ENCODE data around the gene FAU. TPM values are rescaled to one million over a fixed set of nuclear protein-coding genes. Genes with fewer than 3 reads are reported as not detected.

FAU gene
- total and polyA plus RNA-seq, 2 of the 13 experiments (the other 11 are each of a cell fraction or from before 2014, with no cell fraction given): 374 to 869 TPM

DNA sequence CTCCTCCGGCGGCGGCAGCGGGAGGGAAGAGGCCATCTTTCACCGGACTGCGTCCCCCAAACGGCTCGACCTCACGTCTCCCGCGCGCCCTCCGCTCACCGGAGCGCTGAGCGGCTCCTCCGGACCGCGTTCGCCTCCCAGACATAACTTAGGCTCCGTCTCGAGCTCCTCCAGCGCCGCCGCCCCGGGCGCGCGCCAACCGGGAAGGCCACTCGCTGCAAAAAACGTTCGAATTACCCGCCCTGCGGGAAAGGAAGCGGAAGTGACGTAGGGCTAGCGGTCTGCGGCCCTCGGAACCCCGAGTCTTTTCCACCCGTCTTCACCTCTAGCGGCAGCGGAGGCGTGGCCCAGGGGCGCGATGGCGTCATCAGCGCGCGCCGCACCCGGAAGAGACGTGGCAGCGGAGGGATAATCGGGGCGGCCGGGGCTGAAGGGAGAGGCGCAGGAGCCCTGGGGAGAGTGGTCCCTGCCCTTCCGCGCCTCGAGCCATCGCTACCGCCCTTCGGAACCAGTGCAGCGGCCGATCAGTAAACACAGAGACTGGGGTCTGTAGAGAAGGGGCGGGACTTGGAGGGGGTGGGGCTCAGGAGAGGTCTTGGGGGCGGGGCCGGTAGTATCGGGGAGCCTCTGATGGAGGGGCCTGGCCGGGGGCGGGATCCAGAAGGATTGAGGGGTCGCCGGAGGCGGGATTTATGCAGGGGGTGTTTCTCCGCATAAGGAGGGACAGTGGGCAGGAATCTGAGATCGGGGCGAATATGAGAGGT, 37.9 kb downstream of the FAU start, which contains the start of the genes CDCA5 and ZFPL1 (continued):
- TF ChIP-seq, protein P1, sequence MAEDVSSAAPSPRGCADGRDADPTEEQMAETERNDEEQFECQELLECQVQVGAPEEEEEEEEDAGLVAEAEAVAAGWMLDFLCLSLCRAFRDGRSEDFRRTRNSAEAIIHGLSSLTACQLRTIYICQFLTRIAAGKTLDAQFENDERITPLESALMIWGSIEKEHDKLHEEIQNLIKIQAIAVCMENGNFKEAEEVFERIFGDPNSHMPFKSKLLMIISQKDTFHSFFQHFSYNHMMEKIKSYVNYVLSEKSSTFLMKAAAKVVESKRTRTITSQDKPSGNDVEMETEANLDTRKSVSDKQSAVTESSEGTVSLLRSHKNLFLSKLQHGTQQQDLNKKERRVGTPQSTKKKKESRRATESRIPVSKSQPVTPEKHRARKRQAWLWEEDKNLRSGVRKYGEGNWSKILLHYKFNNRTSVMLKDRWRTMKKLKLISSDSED (CRISPR knock-in tag; IDR thresholded peaks at IDR 0.05): no peak
- TF ChIP-seq, protein P2, sequence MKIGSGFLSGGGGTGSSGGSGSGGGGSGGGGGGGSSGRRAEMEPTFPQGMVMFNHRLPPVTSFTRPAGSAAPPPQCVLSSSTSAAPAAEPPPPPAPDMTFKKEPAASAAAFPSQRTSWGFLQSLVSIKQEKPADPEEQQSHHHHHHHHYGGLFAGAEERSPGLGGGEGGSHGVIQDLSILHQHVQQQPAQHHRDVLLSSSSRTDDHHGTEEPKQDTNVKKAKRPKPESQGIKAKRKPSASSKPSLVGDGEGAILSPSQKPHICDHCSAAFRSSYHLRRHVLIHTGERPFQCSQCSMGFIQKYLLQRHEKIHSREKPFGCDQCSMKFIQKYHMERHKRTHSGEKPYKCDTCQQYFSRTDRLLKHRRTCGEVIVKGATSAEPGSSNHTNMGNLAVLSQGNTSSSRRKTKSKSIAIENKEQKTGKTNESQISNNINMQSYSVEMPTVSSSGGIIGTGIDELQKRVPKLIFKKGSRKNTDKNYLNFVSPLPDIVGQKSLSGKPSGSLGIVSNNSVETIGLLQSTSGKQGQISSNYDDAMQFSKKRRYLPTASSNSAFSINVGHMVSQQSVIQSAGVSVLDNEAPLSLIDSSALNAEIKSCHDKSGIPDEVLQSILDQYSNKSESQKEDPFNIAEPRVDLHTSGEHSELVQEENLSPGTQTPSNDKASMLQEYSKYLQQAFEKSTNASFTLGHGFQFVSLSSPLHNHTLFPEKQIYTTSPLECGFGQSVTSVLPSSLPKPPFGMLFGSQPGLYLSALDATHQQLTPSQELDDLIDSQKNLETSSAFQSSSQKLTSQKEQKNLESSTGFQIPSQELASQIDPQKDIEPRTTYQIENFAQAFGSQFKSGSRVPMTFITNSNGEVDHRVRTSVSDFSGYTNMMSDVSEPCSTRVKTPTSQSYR (CRISPR knock-in tag; IDR thresholded peaks at IDR 0.05; ENCODE audit: borderline replicate concordance): peak; percentile 67; the same call in 1 of the 2 replicates
- TF ChIP-seq ZNF496 (CRISPR knock-in tag; IDR thresholded peaks at IDR 0.05; ENCODE audit: insufficient replicate concordance) (no peak), ATF7-NPFF (CRISPR knock-in tag; IDR thresholded peaks at IDR 0.05; ENCODE audit: low read depth) (peak; percentile 97), NRL (CRISPR knock-in tag; IDR thresholded peaks at IDR 0.05; ENCODE audit: borderline replicate concordance) (0 out of 2 replicates have a peak, but pooled peaks have one; percentile 34), SIX1 (CRISPR knock-in tag; IDR thresholded peaks at IDR 0.05; ENCODE audit: borderline replicate concordance) (no peak), SRSF4 (IDR thresholded peaks at IDR 0.05; ENCODE audit: low read depth, low read length, poor library complexity, severe bottlenecking) (no peak), ZNF619 (CRISPR knock-in tag; IDR thresholded peaks at IDR 0.05) (peak; percentile 40; the same call in 1 of the 2 replicates), ZNF878 (CRISPR knock-in tag; IDR thresholded peaks at IDR 0.05) (peak; percentile 89), ZNF670 (CRISPR knock-in tag; IDR thresholded peaks at IDR 0.05; ENCODE audit: borderline replicate concordance) (peak; percentile 76; the same call in 1 of the 2 replicates), NBN (conservative IDR thresholded peaks at IDR 0.05) (no peak), HMGA1 (CRISPR knock-in tag; conservative IDR thresholded peaks at IDR 0.05) (no peak), FOXC1 (CRISPR knock-in tag; IDR thresholded peaks at IDR 0.05; ENCODE audit: borderline replicate concordance) (0 out of 2 replicates have a peak, but pooled peaks have one; percentile 42)
- TF ChIP-seq, protein P3, sequence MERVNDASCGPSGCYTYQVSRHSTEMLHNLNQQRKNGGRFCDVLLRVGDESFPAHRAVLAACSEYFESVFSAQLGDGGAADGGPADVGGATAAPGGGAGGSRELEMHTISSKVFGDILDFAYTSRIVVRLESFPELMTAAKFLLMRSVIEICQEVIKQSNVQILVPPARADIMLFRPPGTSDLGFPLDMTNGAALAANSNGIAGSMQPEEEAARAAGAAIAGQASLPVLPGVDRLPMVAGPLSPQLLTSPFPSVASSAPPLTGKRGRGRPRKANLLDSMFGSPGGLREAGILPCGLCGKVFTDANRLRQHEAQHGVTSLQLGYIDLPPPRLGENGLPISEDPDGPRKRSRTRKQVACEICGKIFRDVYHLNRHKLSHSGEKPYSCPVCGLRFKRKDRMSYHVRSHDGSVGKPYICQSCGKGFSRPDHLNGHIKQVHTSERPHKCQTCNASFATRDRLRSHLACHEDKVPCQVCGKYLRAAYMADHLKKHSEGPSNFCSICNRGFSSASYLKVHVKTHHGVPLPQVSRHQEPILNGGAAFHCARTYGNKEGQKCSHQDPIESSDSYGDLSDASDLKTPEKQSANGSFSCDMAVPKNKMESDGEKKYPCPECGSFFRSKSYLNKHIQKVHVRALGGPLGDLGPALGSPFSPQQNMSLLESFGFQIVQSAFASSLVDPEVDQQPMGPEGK (CRISPR knock-in tag; IDR thresholded peaks at IDR 0.05): peak; percentile 59
- TF ChIP-seq, protein P4, sequence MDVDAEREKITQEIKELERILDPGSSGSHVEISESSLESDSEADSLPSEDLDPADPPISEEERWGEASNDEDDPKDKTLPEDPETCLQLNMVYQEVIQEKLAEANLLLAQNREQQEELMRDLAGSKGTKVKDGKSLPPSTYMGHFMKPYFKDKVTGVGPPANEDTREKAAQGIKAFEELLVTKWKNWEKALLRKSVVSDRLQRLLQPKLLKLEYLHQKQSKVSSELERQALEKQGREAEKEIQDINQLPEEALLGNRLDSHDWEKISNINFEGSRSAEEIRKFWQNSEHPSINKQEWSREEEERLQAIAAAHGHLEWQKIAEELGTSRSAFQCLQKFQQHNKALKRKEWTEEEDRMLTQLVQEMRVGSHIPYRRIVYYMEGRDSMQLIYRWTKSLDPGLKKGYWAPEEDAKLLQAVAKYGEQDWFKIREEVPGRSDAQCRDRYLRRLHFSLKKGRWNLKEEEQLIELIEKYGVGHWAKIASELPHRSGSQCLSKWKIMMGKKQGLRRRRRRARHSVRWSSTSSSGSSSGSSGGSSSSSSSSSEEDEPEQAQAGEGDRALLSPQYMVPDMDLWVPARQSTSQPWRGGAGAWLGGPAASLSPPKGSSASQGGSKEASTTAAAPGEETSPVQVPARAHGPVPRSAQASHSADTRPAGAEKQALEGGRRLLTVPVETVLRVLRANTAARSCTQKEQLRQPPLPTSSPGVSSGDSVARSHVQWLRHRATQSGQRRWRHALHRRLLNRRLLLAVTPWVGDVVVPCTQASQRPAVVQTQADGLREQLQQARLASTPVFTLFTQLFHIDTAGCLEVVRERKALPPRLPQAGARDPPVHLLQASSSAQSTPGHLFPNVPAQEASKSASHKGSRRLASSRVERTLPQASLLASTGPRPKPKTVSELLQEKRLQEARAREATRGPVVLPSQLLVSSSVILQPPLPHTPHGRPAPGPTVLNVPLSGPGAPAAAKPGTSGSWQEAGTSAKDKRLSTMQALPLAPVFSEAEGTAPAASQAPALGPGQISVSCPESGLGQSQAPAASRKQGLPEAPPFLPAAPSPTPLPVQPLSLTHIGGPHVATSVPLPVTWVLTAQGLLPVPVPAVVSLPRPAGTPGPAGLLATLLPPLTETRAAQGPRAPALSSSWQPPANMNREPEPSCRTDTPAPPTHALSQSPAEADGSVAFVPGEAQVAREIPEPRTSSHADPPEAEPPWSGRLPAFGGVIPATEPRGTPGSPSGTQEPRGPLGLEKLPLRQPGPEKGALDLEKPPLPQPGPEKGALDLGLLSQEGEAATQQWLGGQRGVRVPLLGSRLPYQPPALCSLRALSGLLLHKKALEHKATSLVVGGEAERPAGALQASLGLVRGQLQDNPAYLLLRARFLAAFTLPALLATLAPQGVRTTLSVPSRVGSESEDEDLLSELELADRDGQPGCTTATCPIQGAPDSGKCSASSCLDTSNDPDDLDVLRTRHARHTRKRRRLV (CRISPR knock-in tag; IDR thresholded peaks at IDR 0.05): no peak

All from HepG2 (cell line).